ENCODE results near the gene OSBPL2.

Gene OSBPL2

DNA sequence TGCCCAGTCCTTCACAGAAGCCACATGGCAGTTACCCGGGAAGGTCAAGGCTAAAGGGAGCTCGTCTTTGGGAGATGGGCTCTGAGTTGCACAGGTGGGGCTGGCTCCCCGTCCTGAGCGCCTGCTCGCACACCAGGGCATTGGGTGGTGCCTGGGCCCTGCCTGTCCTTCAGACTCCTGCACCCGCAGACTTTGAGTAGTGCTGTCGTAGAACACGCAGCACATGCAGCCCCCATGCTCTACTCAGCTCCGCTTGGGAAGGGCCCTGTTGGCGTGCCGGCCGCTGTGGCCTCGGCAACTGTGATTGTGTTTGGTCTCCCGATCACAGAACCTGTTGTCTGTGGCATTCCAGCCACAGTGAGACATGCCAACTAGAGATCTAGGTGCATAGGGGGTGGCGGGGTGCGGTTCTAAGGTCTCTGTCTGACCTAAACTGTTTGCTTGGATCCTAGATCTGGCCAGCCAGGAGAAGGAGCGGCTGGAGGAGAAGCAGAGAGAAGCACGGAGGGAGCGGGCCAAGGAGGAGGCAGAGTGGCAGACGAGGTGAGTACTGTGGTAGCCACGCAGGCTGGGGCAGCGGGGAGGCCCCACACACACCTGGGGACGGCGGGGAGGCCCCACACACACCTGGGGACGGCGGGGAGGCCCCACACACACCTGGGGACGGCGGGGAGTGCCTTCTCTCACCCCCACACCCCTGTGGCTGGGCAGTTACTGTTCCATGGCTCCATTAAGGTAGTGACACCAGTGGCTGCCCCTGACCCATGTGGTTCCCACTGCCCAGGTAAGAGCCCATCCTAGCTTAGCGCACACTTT, 53.1 kb downstream of the OSBPL2 start:
- Mint-ChIP-seq H3K4me3 (no peak overlapping the region), H3K4me1 (ENCODE audit: low read depth) (no peaks in the 10 kb centered on the region), H3K27me3 (ENCODE audit: low read depth) (no peaks in the 10 kb centered on the region), H3K27ac (no peak overlapping the region), H3K9me3 (no peaks in the 10 kb centered on the region), H3K36me3 (ENCODE audit: low read depth) (peaks cover 15% of the 10 kb centered on the region)
- no peak for DNase-seq (ENCODE audit: low spot score)

DNA sequence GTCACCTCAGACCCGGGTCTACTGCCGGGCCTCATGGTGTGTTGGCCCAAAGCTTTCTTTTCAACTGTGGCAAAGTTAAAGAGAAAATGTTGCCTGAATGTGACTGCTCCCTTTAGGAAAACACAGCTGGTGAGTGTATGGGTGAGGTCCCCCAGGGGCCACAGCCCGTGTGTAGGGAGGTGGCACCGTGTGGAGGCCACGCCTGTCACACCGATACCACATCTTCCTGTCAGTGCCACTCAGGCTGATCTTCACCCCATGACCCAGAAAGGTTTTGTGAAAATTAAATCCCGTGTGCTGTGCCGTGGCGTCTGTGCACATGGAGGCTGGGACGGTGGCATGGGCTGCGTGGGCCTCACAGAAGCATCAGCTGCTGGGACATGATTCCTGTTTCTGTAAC, 53.8 kb downstream of the OSBPL2 start:
- no peak overlapping the region for H3K27ac Mint-ChIP-seq
- H3K4me1 Mint-ChIP-seq (ENCODE audit: low read depth): no peaks in the 10 kb centered on the region
- H3K4me3 Mint-ChIP-seq: no peak overlapping the region
- H3K9me3 Mint-ChIP-seq: no peaks in the 10 kb centered on the region
- peaks cover 15% of the 10 kb centered on the region for H3K36me3 Mint-ChIP-seq (ENCODE audit: low read depth)
- DNase-seq (ENCODE audit: low spot score): no peak
- no peaks in the 10 kb centered on the region for H3K27me3 Mint-ChIP-seq (ENCODE audit: low read depth)

DNA sequence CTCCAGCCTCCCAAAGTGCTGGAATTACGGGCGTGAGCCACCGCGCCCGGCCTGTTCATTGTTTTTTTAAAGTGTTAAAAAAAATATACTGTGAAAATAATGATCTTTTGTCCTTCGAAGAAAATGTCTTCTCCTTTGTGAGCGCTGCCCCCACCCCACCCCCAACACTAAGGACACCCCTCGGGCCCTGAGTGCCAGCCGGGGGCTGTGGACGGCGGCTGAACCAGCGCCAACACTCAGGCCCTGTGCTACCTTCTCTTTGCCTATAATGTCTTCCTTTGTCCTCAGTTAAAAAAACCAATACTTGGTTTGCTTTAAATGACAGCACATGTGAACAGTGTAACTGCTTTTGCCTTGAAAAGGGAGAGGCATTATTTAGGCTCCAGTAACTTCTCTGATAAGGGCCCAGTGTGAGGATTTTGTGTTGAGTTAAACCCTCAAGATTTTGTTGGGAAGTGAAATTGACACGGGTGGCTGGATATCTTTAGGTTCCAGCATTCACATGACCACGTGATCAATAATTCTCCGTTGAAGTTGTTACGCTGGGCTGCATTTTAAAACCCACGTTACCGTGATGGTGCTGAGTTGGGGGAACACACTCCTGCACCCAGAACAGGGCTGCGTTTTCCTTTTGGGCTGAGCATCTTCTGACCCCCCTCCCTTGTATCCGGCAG, 54.9 kb downstream of the OSBPL2 start:
- Mint-ChIP-seq H3K27ac (no peak overlapping the region), H3K27me3 (ENCODE audit: low read depth) (no peaks in the 10 kb centered on the region), H3K4me1 (ENCODE audit: low read depth) (no peaks in the 10 kb centered on the region), H3K36me3 (ENCODE audit: low read depth) (peaks cover 13% of the 10 kb centered on the region), H3K4me3 (no peak overlapping the region), H3K9me3 (no peaks in the 10 kb centered on the region)
- DNase-seq (ENCODE audit: low spot score): no peak

DNA sequence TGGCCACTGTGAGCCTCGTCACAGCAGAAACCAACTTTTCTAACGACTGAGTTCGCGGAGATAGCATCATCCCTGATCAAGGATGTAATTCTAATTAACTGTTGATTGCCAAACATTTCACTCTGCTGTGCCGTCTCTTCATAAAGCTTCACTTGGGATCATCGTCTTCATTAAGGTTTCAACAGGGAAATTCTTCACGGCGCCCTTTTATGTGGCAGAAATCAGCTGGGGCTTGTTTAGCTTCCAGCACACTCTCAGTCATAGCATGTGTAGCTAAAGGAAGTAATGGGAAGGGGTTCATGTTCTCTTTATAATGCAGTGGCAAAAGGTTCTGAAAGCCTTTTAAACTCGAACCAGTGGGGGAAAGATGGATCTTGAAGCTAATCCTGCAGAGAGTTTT, 55.6 kb downstream of the OSBPL2 start:
- H3K36me3 Mint-ChIP-seq (ENCODE audit: low read depth): peaks cover 8% of the 10 kb centered on the region
- no peaks in the 10 kb centered on the region for H3K9me3 Mint-ChIP-seq
- no peak overlapping the region for H3K4me3 Mint-ChIP-seq
- no peak for DNase-seq (ENCODE audit: low spot score)
- no peaks in the 10 kb centered on the region for H3K4me1 Mint-ChIP-seq (ENCODE audit: low read depth)
- no peak overlapping the region for H3K27ac Mint-ChIP-seq
- no peaks in the 10 kb centered on the region for H3K27me3 Mint-ChIP-seq (ENCODE audit: low read depth)

DNA sequence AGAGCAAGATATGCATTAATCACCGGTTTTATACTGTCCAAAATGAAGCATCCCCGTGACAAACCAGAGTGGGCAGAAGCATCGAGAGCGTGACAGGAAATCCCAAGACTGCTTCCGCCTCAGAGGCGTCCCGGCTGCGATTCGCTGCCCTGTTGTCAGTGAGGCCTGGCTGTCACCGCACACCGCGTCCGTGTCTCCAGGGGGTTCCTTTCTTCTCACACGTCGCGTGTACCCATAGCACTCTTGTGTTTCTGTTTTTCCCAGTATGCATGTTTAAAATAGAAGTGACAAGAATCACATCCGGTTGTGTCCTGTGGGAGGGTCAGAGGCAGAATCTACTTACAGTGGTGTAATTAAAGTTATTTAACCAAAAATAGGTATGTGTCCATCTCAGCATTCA, 56.2 kb downstream of the OSBPL2 start:
- Mint-ChIP-seq H3K27ac (no peak overlapping the region), H3K36me3 (ENCODE audit: low read depth) (peaks cover 8% of the 10 kb centered on the region), H3K27me3 (ENCODE audit: low read depth) (no peaks in the 10 kb centered on the region), H3K4me3 (no peak overlapping the region), H3K4me1 (ENCODE audit: low read depth) (no peaks in the 10 kb centered on the region), H3K9me3 (no peaks in the 10 kb centered on the region)
- no peak for DNase-seq (ENCODE audit: low spot score)

DNA sequence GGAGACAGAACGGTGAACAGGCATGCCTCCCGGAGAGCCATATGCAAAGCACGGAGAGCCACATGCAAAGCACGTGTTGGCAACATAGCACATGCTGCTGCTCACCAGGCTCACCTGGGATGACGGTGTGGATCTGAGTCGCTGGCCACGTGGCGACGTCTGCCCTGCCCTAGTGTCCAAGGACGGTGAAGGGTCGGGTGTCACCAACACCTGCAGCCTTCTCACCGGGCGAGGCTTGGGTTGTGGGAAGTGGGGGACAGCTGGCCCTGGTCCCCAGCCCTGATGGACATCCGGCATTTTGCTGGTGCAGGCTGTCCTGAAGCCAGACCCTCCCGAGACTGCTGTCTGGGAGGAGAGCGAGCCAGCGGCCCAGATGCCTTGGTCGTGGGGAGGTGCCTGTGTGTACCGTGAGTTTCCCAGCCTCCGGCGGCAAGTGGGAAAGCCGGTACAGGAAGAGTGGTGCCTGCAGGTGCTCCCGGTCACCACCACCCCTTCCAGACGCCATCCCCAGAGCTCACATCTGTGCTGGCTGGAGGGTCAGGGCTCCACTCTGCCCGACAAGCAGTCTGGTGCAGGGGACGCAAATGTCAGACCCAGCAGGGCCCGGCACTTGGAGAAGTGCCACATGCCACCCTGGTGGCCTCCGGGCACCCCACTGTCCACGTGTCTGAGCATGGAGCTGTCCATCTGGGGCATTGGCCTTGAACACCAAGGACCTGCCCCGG, 58.6 kb downstream of the OSBPL2 start:
- Mint-ChIP-seq H3K36me3 (ENCODE audit: low read depth) (peaks cover 6% of the 10 kb centered on the region), H3K27ac (no peak overlapping the region), H3K4me1 (ENCODE audit: low read depth) (peaks cover 2% of the 10 kb centered on the region), H3K9me3 (no peaks in the 10 kb centered on the region), H3K27me3 (ENCODE audit: low read depth) (no peaks in the 10 kb centered on the region), H3K4me3 (no peak overlapping the region)
- no peak for DNase-seq (ENCODE audit: low spot score)

DNA sequence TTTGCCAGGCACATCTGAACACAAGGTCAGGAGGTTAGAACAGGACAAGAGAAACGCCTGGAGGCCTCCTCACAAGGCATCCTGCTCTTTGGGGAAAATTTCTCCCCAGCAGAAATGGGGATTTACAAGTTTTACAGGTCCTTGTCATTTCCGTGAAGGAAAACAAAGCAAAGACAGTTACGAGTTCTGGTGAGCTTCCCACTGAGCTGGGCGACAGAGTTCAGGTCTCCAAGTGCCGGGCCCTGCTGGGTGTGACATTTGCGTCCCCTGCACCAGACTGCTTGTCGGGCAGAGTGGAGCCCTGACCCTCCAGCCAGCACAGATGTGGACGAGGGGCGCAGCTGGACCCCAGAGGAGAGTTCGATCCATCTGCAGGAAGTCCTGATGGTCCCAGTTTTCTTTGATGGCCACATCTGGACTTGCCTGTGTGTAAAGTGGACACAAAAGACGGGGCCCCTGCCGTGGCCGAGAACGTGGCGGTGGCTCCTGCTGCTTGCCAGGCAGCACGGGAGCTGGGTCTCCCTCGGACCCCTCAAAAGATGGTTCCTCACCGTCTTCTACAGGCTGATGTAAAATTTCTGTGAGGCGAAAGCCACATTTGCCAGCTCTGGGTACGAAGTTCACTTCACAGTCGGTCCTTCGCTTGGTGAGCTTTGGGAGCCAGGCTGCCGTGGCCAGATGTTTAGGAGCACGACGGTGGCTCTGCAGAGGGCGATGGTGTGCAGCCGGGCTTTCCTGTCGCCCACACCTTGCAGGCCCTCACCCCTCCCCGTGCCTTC, 59.3 kb downstream of the OSBPL2 start:
- no peak overlapping the region for H3K27ac Mint-ChIP-seq
- peaks cover 7% of the 10 kb centered on the region for H3K36me3 Mint-ChIP-seq (ENCODE audit: low read depth)
- DNase-seq (ENCODE audit: low spot score): no peak
- no peaks in the 10 kb centered on the region for H3K9me3 Mint-ChIP-seq
- no peaks in the 10 kb centered on the region for H3K27me3 Mint-ChIP-seq (ENCODE audit: low read depth)
- no peak overlapping the region for H3K4me3 Mint-ChIP-seq
- H3K4me1 Mint-ChIP-seq (ENCODE audit: low read depth): peaks cover 4% of the 10 kb centered on the region

DNA sequence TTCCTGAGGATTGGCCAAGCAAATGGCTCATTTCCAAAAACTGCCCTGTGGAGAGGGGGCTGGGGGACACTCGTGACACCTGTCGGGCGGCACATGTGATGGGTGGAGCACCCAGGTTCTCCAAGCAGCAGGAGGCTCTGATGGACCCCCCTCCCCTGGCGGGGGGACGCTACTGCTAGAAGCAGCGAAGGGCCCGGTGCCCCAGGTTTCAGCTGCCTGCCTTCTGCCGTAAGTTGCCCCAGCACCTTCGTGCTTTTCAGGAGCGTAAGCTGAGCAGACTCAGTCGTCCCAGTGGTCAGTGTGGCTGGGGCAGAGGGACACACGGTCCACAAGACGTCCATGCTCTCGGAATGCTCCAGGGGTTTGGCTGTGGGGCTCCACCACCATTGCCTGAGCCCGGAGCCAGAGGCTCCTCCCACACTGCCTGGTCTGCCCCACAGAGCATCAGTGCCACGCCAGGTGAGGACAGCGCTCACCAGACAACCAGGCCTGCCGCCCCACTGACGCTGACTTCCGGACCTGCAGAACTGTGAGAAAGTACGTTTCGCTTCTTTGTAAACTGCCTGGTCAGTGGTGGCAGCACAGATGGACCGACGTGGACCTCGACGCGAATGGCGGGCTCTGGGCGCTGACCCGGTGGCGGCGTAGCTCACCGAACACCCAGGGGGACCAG, 60.4 kb downstream of the OSBPL2 start:
- no peaks in the 10 kb centered on the region for H3K9me3 Mint-ChIP-seq
- no peaks in the 10 kb centered on the region for H3K27me3 Mint-ChIP-seq (ENCODE audit: low read depth)
- DNase-seq (ENCODE audit: low spot score): no peak
- peaks cover 4% of the 10 kb centered on the region for H3K4me1 Mint-ChIP-seq (ENCODE audit: low read depth)
- peaks cover 6% of the 10 kb centered on the region for H3K36me3 Mint-ChIP-seq (ENCODE audit: low read depth)
- H3K4me3 Mint-ChIP-seq: no peak overlapping the region
- H3K27ac Mint-ChIP-seq: no peak overlapping the region

DNA sequence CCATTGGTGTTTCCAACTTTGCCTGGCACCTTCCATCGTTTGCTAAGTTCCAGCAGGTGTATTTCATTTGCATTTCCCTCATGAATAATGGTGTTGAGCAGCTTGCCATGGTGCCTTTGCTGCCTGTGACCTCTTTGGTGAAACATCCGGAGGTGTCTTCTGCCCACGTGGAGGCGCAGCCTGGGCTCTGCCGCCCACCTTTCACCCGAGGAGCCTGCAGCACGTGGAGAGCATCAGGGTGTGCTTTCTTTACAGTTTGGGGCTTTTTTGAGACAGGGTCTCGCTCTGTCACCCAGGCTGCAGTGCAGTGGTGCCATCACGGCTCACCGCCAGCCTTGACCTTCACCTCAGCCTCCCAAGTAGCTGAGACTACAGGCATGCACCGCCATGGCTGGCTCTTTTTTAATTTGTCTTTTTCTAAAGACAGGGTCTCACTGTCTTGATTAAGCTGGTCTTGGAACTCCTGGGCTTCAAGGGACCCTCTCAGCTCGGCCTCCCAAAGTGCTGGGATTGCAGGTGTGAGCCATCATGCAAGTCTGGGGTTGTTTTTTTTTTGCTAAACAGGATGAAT, 61.4 kb downstream of the OSBPL2 start:
- H3K4me3 Mint-ChIP-seq: no peak overlapping the region
- H3K4me1 Mint-ChIP-seq (ENCODE audit: low read depth): peaks cover 8% of the 10 kb centered on the region
- H3K9me3 Mint-ChIP-seq: no peaks in the 10 kb centered on the region
- no peak overlapping the region for H3K27ac Mint-ChIP-seq
- no peak for DNase-seq (ENCODE audit: low spot score)
- no peaks in the 10 kb centered on the region for H3K27me3 Mint-ChIP-seq (ENCODE audit: low read depth)
- H3K36me3 Mint-ChIP-seq (ENCODE audit: low read depth): peaks cover 9% of the 10 kb centered on the region

DNA sequence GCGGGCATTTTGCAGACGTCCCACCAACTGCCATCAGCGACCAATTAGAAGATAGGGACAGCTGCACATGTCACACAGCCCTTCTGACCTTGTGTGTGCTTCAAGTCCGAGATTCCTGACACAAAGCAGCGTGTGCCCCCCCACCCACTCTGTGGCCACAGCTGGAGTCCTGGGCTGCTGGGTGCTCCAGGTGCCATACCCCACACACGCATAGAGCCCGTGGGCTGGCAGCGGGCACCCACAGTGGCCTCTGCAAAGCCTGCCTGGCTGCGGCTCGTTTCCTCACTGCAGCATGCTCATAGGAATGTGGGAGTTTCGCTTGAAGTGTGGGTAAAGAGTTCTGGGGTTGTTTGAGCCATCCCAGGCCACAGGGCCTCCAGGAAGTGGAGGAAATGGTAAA, 62.0 kb downstream of the OSBPL2 start:
- Mint-ChIP-seq H3K36me3 (ENCODE audit: low read depth) (peaks cover 10% of the 10 kb centered on the region), H3K4me1 (ENCODE audit: low read depth) (peaks cover 8% of the 10 kb centered on the region), H3K4me3 (no peak overlapping the region), H3K27ac (no peak overlapping the region), H3K9me3 (no peaks in the 10 kb centered on the region), H3K27me3 (ENCODE audit: low read depth) (no peaks in the 10 kb centered on the region)
- no peak for DNase-seq (ENCODE audit: low spot score)

DNA sequence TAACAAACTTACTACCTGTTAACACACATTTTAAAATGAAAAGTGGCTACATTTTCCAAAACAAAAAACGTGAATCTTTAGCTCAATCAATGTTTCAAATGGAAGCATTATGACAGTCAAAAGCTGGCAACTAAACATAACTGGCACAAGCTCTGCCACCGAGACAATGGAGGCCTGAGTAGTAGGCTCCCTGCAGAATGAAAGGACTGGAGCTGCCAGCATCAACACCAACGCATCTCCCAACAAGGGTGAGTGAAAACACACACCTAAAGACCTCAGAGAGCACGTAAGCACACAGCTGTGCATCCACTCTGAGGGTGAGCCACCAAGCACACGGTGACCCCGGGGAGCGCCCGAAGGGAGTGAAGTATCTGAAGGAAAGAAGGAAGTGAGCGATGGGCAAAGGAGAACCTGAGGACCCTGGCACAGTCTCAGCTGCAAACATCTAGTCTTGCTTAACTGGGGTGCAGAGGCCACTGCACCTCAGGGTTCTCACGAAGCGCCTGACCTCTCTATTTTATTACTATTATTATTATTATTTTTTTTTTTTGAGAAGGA, 62.9 kb downstream of the OSBPL2 start:
- peak overlapping the region; percentile 54 for H3K27ac Mint-ChIP-seq
- peaks cover 11% of the 10 kb centered on the region for H3K4me1 Mint-ChIP-seq (ENCODE audit: low read depth)

DNA sequence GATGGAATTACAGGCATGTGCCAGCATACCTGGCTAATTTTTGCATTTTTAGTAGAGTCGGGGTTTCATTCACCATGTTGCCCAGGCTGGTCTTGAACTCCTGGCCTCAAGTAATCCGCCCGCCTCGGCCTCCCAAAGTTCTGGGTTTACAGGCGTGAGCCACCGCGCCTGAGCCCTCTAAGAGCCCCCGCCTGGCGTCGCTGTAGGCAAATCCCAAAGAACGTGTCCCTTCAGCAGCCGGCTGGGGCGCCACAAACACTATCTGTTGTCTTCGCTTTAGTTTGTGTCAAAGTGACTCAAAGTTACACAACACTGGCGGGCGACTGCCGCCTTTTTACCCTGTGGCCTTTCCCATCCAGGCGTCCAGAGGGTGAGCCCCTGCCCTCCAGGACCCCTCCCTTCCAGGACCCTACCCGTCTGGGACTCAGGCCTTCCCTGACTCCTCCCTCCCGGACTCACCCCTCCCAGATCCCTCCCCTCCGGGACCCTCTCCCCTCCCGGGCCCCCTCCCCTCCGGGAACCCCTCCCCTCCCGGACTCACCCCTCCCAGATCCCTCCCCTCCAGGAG, 63.5 kb downstream of the OSBPL2 start:
- Mint-ChIP-seq H3K36me3 (ENCODE audit: low read depth) (peaks cover 14% of the 10 kb centered on the region), H3K9me3 (no peaks in the 10 kb centered on the region), H3K27me3 (ENCODE audit: low read depth) (no peaks in the 10 kb centered on the region), H3K4me1 (ENCODE audit: low read depth) (peaks cover 11% of the 10 kb centered on the region), H3K4me3 (peak overlapping the region; percentile 98), H3K27ac (peak overlapping the region; percentile 100)
- peak; percentile 90 for DNase-seq (ENCODE audit: low spot score)

More for the DNA sequence above, 62.9 kb downstream of the OSBPL2 start:
- Mint-ChIP-seq H3K9me3 (no peaks in the 10 kb centered on the region), H3K27me3 (ENCODE audit: low read depth) (no peaks in the 10 kb centered on the region), H3K36me3 (ENCODE audit: low read depth) (peaks cover 14% of the 10 kb centered on the region), H3K4me3 (peak overlapping the region; percentile 60)
- DNase-seq (ENCODE audit: low spot score): no peak
